Ramos (cell line): Measurements from ENCODE around the gene CACNA2D2.

ENCODE experiments used
- in situ Hi-C: fragments of 300-500 bp; cut with MboI; formaldehyde crosslinking; loops from one replicate; pipeline ENCODE4 v1.14.3; 2022; ENCODE audit warnings: low sequenced_read_pairs; ENCODE audit not compliant: unreplicated experiment

CACNA2D2 gene

GRCh38 chr3:50336452-50337174 lies 166.8 kb downstream of the CACNA2D2 start:
- in situ Hi-C loops: no loop called here

- in situ Hi-C loops: no loop called here
Measured at GRCh38 chr3:50334339-50335075, 168.9 kb downstream of the CACNA2D2 start.

- in situ Hi-C loops: no loop called here
Measured at GRCh38 chr3:50333744-50334328, 169.6 kb downstream of the CACNA2D2 start.

GRCh38 chr3:50331364-50331907 lies 172.0 kb downstream of the CACNA2D2 start:
- in situ Hi-C loops: no loop called here

- in situ Hi-C loops: no loop called here
Measured at GRCh38 chr3:50330330-50330729, 173.1 kb downstream of the CACNA2D2 start.

GRCh38 chr3:50327943-50328691 lies 175.3 kb downstream of the CACNA2D2 start, which contains the start of gene TUSC2:
TSS of gene TUSC2 (minus strand) at chr3:50328223. CDS start at chr3:50328099, 124 bp downstream.
- in situ Hi-C loops: no loop called here

GRCh38 chr3:50327129-50327528 lies 176.3 kb downstream of the CACNA2D2 start:
- in situ Hi-C loops: no loop called here

- in situ Hi-C loops: no loop called here
Measured at GRCh38 chr3:50326182-50326541, 177.3 kb downstream of the CACNA2D2 start.

- in situ Hi-C loops: no loop called here
Measured at GRCh38 chr3:50325497-50326181, 177.8 kb downstream of the CACNA2D2 start.

- in situ Hi-C loops: no loop called here
Measured at GRCh38 chr3:50325113-50325480, 178.3 kb downstream of the CACNA2D2 start.

GRCh38 chr3:50324351-50325112 lies 178.9 kb downstream of the CACNA2D2 start:
- in situ Hi-C loops: no loop called here

GRCh38 chr3:50323614-50324199 lies 179.7 kb downstream of the CACNA2D2 start:
- in situ Hi-C loops: no loop called here

- in situ Hi-C loops: no loop called here
Measured at GRCh38 chr3:50323092-50323600, 180.3 kb downstream of the CACNA2D2 start.

- in situ Hi-C loops: no loop called here
Measured at GRCh38 chr3:50322386-50323091, 180.9 kb downstream of the CACNA2D2 start, which contains the start of gene HYAL2. TSS of gene HYAL2 (minus strand) at chr3:50322745. CDS start at chr3:50320489, 2,256 bp downstream.

GRCh38 chr3:50322115-50322385 lies 181.4 kb downstream of the CACNA2D2 start:
- in situ Hi-C loops: no loop called here

- in situ Hi-C loops: no loop called here
Measured at GRCh38 chr3:50321336-50322114, 181.9 kb downstream of the CACNA2D2 start.

- in situ Hi-C loops: no loop called here
Measured at GRCh38 chr3:50320853-50321335, 182.5 kb downstream of the CACNA2D2 start.
